HepG2 (cell line): ENCODE data around the gene HMCN1. TPM values are rescaled to one million over a fixed set of nuclear protein-coding genes. Genes with fewer than 3 reads are reported as not detected.

ENCODE experiments used
- ATAC-seq: fragments of 200-7000 bp; cut with Tn5 transposase; 3 replicates; pipeline ENCODE4 v1.9.1; 2020; ENCODE audit warnings: mild to moderate bottlenecking, moderate library complexity
- BruUV-seq: library from RNA; stranded (reverse); fragments of 400-500 nt; replicated peaks from 2 replicates; lab custom pipeline; 2021; lab: Mats Ljungman, UMichigan
- CTCF ChIA-PET: fragments of 300-600 bp; formaldehyde crosslinking; extraction: SDS; loops from one replicate; lab custom pipeline; 2021; ENCODE audit warnings: low total read pairs, inconsistent platforms, low intra/inter-chr PET ratio; lab: Yijun Ruan, JAX
- POLR2A ChIA-PET: fragments of 350-600 bp; sonication (Branson Sonifier 250); formaldehyde crosslinking; loops from one replicate; lab custom pipeline; 2020; ENCODE audit warnings: antibody characterized with exemption, inconsistent platforms; lab: Yijun Ruan, JAX
- DNase-seq: peaks from one replicate; pipeline ENCODE4 v3.0.0-alpha.2; 2015; ENCODE audit warnings: low spot score
- FAIRE-seq: peaks from 3 replicates; lab custom pipeline; 2011; peaks lifted over from hg19 to GRCh38; lab: Jason Lieb, UNC
- H2AFZ ChIP-seq: one replicate; pipeline ENCODE4 v1.6.1; 2011; ENCODE audit warnings: low read length, inconsistent platforms
- H3K27ac ChIP-seq: fragments of 300-600 bp; 3 replicates; pipeline ENCODE4 v1.8.0; 2011; ENCODE audit warnings: mixed run types, mild to moderate bottlenecking, mixed read lengths, low read length, inconsistent platforms; ENCODE audit not compliant: insufficient read depth; ENCODE audit errors: extremely low read length
- H3K27me3 ChIP-seq, 2 experiments: fragments of 200-600 bp in 1 of 2; 2 replicates in 1 of 2; 3 replicates in 1 of 2; pipeline versions ENCODE4 v1.6.0 to v1.8.0; 2011; ENCODE audit warnings: low read length in 2 of 2, mild to moderate bottlenecking in 2 of 2, moderate library complexity in 2 of 2, inconsistent platforms in 1 of 2; ENCODE audit not compliant: insufficient read depth in 2 of 2, control insufficient read depth in 1 of 2
- H3K36me3 ChIP-seq, 2 experiments: fragments of 200-600 bp in 1 of 2; replicated peaks in 1 of 2; 2 replicates in 1 of 2; 3 replicates in 1 of 2; pipeline versions ENCODE4 v1.5.1 to v1.8.0; 2011; ENCODE audit warnings: low read length in 2 of 2, inconsistent platforms in 1 of 2; ENCODE audit not compliant: insufficient read depth in 2 of 2, control insufficient read depth in 1 of 2
- H3K4me1 ChIP-seq: 2 replicates; pipeline ENCODE4 v1.5.1; 2012; ENCODE audit warnings: low read length, inconsistent platforms; ENCODE audit not compliant: insufficient read depth
- H3K4me2 ChIP-seq: 2 replicates; pipeline ENCODE4 v1.6.0; 2011; ENCODE audit warnings: low read depth, low read length, inconsistent platforms
- H3K4me3 ChIP-seq, 3 experiments: fragments of 200-600 bp in 1 of 3; sonication (generic), shearing (Covaris generic) in 1 of 3; replicated peaks in 1 of 3; 2 replicates each; pipeline ENCODE4 v1.5.1; 2011 to 2016; ENCODE audit warnings: low read length in 3 of 3, inconsistent platforms in 2 of 3, low read depth in 2 of 3, mild to moderate bottlenecking in 2 of 3, control low read depth in 1 of 3, mixed read lengths in 1 of 3; ENCODE audit not compliant: insufficient read depth in 1 of 3
- H3K79me2 ChIP-seq: one replicate; pipeline ENCODE4 v1.6.1; 2011; ENCODE audit warnings: low read length, inconsistent platforms; ENCODE audit not compliant: insufficient read depth
- H3K9ac ChIP-seq: 2 replicates; pipeline ENCODE4 v1.6.0; 2011; ENCODE audit warnings: mild to moderate bottlenecking, low read depth, low read length, inconsistent platforms; ENCODE audit not compliant: insufficient read depth
- H3K9me3 ChIP-seq: 2 replicates; pipeline ENCODE4 v1.5.1; 2012; ENCODE audit warnings: mild to moderate bottlenecking, low read length
- H4K20me1 ChIP-seq: 2 replicates; pipeline ENCODE4 v1.6.0; 2011; ENCODE audit warnings: inconsistent platforms, mild to moderate bottlenecking, low read length, moderate library complexity; ENCODE audit not compliant: insufficient read depth
- CBX5 ChIP-seq: sonication (generic); formaldehyde crosslinking; IDR thresholded peaks from 2 replicates; pipeline ENCODE4 v1.4.0; 2020; ENCODE audit warnings: missing genetic modification reagents, borderline replicate concordance
- CHD4 ChIP-seq: fragments of 200-600 bp; sonication (generic); IDR thresholded peaks from 2 replicates; pipeline ENCODE4 v1.7.0; 2017; ENCODE audit warnings: mild to moderate bottlenecking, low read length, borderline replicate concordance
- JDP2 ChIP-seq: sonication (generic); formaldehyde crosslinking; IDR thresholded peaks from 2 replicates; pipeline ENCODE4 v1.8.1; 2022; ENCODE audit warnings: missing genetic modification reagents, borderline replicate concordance
- NCOR1 ChIP-seq: fragments of 200-600 bp; sonication (generic); IDR thresholded peaks from 2 replicates; pipeline ENCODE4 v1.7.0; 2017; ENCODE audit warnings: antibody characterized with exemption, low read length, borderline replicate concordance
- REPIN1 ChIP-seq: sonication (generic); formaldehyde crosslinking; IDR thresholded peaks from 2 replicates; pipeline ENCODE4 v1.8.0; 2022; ENCODE audit warnings: missing genetic modification reagents, low read depth, mild to moderate bottlenecking, borderline replicate concordance
- SIN3A ChIP-seq: IDR thresholded peaks from 2 replicates; pipeline ENCODE4 v1.6.1; 2011; ENCODE audit warnings: low read depth, mild to moderate bottlenecking, control low read depth, low read length, borderline replicate concordance
- TP53 ChIP-seq: sonication (generic); formaldehyde crosslinking; conservative IDR thresholded peaks from 2 replicates; pipeline ENCODE4 v1.4.0; 2020; ENCODE audit warnings: missing genetic modification reagents
- ZBTB8A ChIP-seq: sonication (generic); formaldehyde crosslinking; IDR thresholded peaks from 2 replicates; pipeline ENCODE4 v1.4.0; 2020; ENCODE audit warnings: mild to moderate bottlenecking, low read depth, missing genetic modification reagents, borderline replicate concordance
- ZMAT3 ChIP-seq: sonication (generic); formaldehyde crosslinking; conservative IDR thresholded peaks from 2 replicates; pipeline ENCODE4 v1.7.0; 2021; ENCODE audit warnings: missing genetic modification reagents
- ZNF12 ChIP-seq: sonication (generic); formaldehyde crosslinking; IDR thresholded peaks from 2 replicates; pipeline ENCODE4 v1.5.0; 2020; ENCODE audit warnings: missing genetic modification reagents
- ZNF17 ChIP-seq: sonication (generic); formaldehyde crosslinking; IDR thresholded peaks from 2 replicates; pipeline ENCODE4 v1.5.0; 2020; ENCODE audit warnings: mild to moderate bottlenecking, missing genetic modification reagents
- ZNF550 ChIP-seq: sonication (generic); formaldehyde crosslinking; IDR thresholded peaks from 2 replicates; pipeline ENCODE4 v1.4.0; 2020; ENCODE audit warnings: mild to moderate bottlenecking, missing genetic modification reagents, borderline replicate concordance
- ZNF629 ChIP-seq: sonication (generic); formaldehyde crosslinking; conservative IDR thresholded peaks from 2 replicates; pipeline ENCODE4 v1.5.0; 2020; ENCODE audit warnings: missing genetic modification reagents
- ZNF674 ChIP-seq: sonication (generic); formaldehyde crosslinking; IDR thresholded peaks from 2 replicates; pipeline ENCODE4 v1.5.0; 2020; ENCODE audit warnings: low read depth, mild to moderate bottlenecking, missing genetic modification reagents
- ZNF713 ChIP-seq: sonication (generic); formaldehyde crosslinking; IDR thresholded peaks from 2 replicates; pipeline ENCODE4 v1.4.0; 2020; ENCODE audit warnings: mild to moderate bottlenecking, missing genetic modification reagents
- ZSCAN21 ChIP-seq: sonication (generic); formaldehyde crosslinking; IDR thresholded peaks from 2 replicates; pipeline ENCODE4 v1.8.0; 2022; ENCODE audit warnings: mild to moderate bottlenecking, missing genetic modification reagents, moderate library complexity, borderline replicate concordance
- WGBS: methylation state at CpG from one replicate; pipeline ENCODE4 v1.1.6; 2017; ENCODE audit warnings: low lambda C conversion rate; 5-methylcytosine and 5-hydroxymethylcytosine counted together
- in situ Hi-C: cut with HindIII; loops from 2 replicates; pipeline ENCODE4 v1.10.0; 2017; ENCODE audit warnings: low pct_unique_long_range_greater_than_20kb; ENCODE audit not compliant: extremely low pct_ligation_motif_present
- intact Hi-C: fragments of 100-400 bp; cut with micrococcal nuclease; formaldehyde crosslinking; loops from one replicate; pipeline ENCODE4 v1.10.0; 2022; ENCODE audit not compliant: unreplicated experiment
- polyA plus RNA-seq, 8 experiments: library from polyadenylated mRNA; depleted of rRNA in 3 of 8; stranded (reverse) in 7 of 8; unstranded in 1 of 8; fragments of >200 nt; fragmentation: Illumina TruSeq in 4 of 8; extraction: Trizol in 4 of 8; gene quantifications; 2 replicates each; pipeline versions ENCODE4 v1.2.1 to v1.2.3, GENCODE V29; 2011 to 2016; ENCODE audit warnings: low read depth in 4 of 8, missing spikeins in 1 of 8, mixed read lengths in 1 of 8; ENCODE audit not compliant: insufficient read depth in 1 of 8
- total RNA-seq, 5 experiments: library from RNA; depleted of rRNA; stranded (reverse); fragments of >200 nt; fragmentation: Illumina TruSeq; extraction: Trizol; gene quantifications; 2 replicates each; pipeline ENCODE4 v1.2.3, GENCODE V29; 2016; ENCODE audit warnings: low read depth in 1 of 5
- TF ChIP-seq, protein P1 (sequence below): sonication (generic); formaldehyde crosslinking; IDR thresholded peaks from 2 replicates; pipeline ENCODE4 v1.9.0; 2021; ENCODE audit warnings: missing genetic modification reagents, mild to moderate bottlenecking, borderline replicate concordance

HMCN1 gene
- total and polyA plus RNA-seq, 2 of the 13 experiments (the other 11 are each of a cell fraction or from before 2014, with no cell fraction given) = 0.03 TPM; not detected in 1

DNA sequence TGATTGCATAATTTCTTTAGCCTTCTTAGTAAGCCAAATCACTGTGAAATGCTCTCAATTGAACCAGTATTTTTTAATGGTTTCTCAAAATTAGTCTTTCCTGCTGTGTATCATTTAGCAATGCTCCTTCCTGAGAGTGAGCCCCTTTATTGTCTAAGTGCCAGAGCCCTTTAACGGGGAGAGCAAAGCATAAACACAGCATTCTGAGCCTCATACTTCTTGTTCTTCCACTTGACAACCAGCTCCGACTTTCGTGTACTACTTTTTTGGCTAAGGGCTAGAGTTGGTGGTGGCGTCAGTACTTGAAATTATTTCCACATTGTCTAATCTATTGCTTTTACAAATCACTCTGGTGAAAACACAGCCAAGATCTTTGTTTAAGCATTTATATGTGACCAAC lies 341.8 kb downstream of the HMCN1 start (continued):
- no peak for TF ChIP-seq REPIN1 (CRISPR knock-in tag)
- no peak for TF ChIP-seq ZBTB8A
- TF ChIP-seq ZNF17 = no peak
- no peak for TF ChIP-seq JDP2
- no peak for TF ChIP-seq ZMAT3 (CRISPR knock-in tag)
- no peak for TF ChIP-seq ZNF629
- TF ChIP-seq ZNF674 = no peak

DNA sequence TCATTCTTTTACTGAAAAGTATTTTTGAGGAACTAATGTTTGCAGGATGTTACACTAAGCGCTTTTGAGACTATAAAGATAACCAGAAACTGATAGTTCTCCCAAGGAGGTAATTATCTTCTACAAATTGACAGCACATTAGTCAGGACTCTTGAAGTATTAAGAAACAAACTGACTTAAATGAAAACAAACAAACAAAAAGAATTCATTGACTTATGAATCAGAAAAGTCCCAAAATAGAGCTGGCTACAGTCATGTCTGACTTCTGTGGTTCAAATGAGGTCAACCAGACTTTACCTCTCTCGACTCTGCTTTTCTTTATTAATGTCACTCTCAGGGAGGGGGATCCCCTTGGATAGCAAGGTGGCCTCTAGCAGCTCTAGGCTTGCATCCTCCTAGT lies 344.1 kb downstream of the HMCN1 start:
- no TSS peak for BruUV-seq
- in situ Hi-C loops = no loop called here
- no peak overlapping the region for H3K9ac ChIP-seq
- H3K27me3 ChIP-seq = no peaks in the 10 kb centered on the region
- no peak overlapping the region for H3K4me3 ChIP-seq
- POLR2A ChIA-PET = no interaction called here
- CTCF ChIA-PET = no interaction called here
- H3K4me1 ChIP-seq = no peaks in the 10 kb centered on the region
- H3K36me3 ChIP-seq = no peaks in the 10 kb centered on the region
- FAIRE-seq = no peak
- no peak overlapping the region for H2AFZ ChIP-seq
- H3K4me2 ChIP-seq = no peak overlapping the region
- TF ChIP-seq CBX5 (no peak), ZSCAN21 (CRISPR knock-in tag) (no peak), ZNF713 (CRISPR knock-in tag) (no peak), ZNF12 (CRISPR knock-in tag) (no peak), NCOR1 (no peak), TP53 (CRISPR knock-in tag) (no peak), SIN3A (no peak), JDP2 (no peak), ZNF550 (no peak), CHD4 (no peak)
- TF ChIP-seq, protein P1, sequence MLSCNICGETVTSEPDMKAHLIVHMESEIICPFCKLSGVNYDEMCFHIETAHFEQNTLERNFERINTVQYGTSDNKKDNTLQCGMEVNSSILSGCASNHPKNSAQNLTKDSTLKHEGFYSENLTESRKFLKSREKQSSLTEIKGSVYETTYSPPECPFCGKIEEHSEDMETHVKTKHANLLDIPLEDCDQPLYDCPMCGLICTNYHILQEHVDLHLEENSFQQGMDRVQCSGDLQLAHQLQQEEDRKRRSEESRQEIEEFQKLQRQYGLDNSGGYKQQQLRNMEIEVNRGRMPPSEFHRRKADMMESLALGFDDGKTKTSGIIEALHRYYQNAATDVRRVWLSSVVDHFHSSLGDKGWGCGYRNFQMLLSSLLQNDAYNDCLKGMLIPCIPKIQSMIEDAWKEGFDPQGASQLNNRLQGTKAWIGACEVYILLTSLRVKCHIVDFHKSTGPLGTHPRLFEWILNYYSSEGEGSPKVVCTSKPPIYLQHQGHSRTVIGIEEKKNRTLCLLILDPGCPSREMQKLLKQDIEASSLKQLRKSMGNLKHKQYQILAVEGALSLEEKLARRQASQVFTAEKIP (CRISPR knock-in tag) = no peak
- TF ChIP-seq, all 625 proteins: peak for 0
- intact Hi-C loops = no loop called here
- DNase-seq = no peak
- H3K79me2 ChIP-seq = no peaks in the 10 kb centered on the region
- WGBS = 0% methylated on average over 2 of the region's 2 CpGs
- no peak overlapping the region for H3K27ac ChIP-seq
- ATAC-seq = no peak
- H4K20me1 ChIP-seq = no peaks in the 10 kb centered on the region
- H3K9me3 ChIP-seq = no peaks in the 10 kb centered on the region
